ENCODE measurements around the gene UBASH3A. TPM values are rescaled to one million over a fixed set of nuclear protein-coding genes. Genes with fewer than 3 reads are reported as not detected.

UBASH3A gene
- polyA plus RNA-seq, 1 donor (not counting 4 experiments of a cell fraction or from before 2014, with no cell fraction given) = not detected

DNA sequence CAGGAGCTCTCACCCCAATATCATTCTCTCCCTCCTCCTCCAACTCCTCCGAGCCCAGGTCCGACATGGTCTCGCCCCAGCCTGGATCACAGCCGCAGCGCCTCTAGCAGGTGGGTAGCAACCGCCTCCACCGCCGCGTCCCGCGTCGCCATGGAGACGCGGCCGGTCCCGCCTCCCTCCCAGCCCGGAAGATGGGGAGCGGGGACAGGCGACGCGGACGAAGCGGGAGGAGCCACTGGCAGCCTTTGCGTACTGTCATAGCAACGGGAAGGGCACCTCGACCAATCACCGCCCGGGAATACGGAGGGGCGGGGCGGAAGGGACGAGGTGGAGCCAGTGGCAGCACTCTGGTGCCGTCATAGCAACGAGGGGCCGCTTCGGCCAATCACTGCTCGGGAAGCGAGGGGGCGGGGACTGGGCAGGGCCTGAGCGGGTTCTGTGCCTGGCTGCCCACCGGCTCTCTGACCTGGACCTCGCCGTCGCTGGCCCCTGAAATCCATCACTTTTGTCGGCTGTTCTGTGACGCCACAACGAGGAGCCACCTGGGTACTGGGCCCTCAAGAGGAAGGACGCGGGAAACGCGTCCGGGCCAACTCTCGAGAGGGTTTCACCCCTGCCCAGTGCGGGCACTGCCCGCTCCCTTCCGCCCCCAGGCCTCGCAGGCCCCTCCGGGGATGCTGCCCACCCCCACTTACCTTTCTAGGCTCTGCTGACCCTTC lies 92.6 kb downstream of the UBASH3A start, which contains the start of gene RSPH1:
RSPH1 (minus strand) TSS at position 105 of the 719 bp plus-strand sequence; CDS start at position 67, 38 bp downstream.
- no peaks in the 10 kb centered on the region for H3K9me3 ChIP-seq (ENCODE audit: control insufficient read depth, low read depth, low read length)
- no peak for TF ChIP-seq EZH2 (IDR thresholded peaks at IDR 0.05; ENCODE audit: low read length)
- TF ChIP-seq, protein P1, sequence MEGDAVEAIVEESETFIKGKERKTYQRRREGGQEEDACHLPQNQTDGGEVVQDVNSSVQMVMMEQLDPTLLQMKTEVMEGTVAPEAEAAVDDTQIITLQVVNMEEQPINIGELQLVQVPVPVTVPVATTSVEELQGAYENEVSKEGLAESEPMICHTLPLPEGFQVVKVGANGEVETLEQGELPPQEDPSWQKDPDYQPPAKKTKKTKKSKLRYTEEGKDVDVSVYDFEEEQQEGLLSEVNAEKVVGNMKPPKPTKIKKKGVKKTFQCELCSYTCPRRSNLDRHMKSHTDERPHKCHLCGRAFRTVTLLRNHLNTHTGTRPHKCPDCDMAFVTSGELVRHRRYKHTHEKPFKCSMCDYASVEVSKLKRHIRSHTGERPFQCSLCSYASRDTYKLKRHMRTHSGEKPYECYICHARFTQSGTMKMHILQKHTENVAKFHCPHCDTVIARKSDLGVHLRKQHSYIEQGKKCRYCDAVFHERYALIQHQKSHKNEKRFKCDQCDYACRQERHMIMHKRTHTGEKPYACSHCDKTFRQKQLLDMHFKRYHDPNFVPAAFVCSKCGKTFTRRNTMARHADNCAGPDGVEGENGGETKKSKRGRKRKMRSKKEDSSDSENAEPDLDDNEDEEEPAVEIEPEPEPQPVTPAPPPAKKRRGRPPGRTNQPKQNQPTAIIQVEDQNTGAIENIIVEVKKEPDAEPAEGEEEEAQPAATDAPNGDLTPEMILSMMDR (optimal IDR thresholded peaks at IDR 0.05 in 1 of 3, IDR thresholded peaks at IDR 0.05 in 1 of 3, conservative IDR thresholded peaks at IDR 0.05 in 1 of 3; ENCODE audit: extremely low read depth in 1 of 3, insufficient read depth in 2 of 3, low read length in 3 of 3) = peak in 1 of 3 experiments; percentile 17
- H3K4me1 ChIP-seq (ENCODE audit: control insufficient read depth, extremely low read depth, insufficient read depth, low read length) = peaks cover 15% of the 10 kb centered on the region
- FAIRE-seq (peak; percentile 63), DNase-seq (ENCODE audit: low read depth, low spot score) (peak; percentile 83)
- peak within 1 kb of the TSS; percentile 49 to 82 (median 76) for H3K4me3 ChIP-seq (ENCODE audit: control insufficient read depth in 2 of 3, extremely low read depth in 1 of 3, insufficient read depth in 2 of 3, low read depth in 1 of 3, low read length in 3 of 3)
- H4K20me1 ChIP-seq (ENCODE audit: control insufficient read depth, extremely low read depth, insufficient read depth, low read length) = no peaks in the 10 kb centered on the region
- no peaks in the 10 kb centered on the region for H3K36me3 ChIP-seq (ENCODE audit: control insufficient read depth in 2 of 2, extremely low read depth in 1 of 2, insufficient read depth in 2 of 2, low read length in 2 of 2)
- dilution Hi-C loops (cut with MboI; ENCODE audit: extremely low pct_ligation_motif_present, low sequenced_read_pairs) = no loop called here
- H3K4me2 ChIP-seq (ENCODE audit: control insufficient read depth, extremely low read depth, insufficient read depth, low read depth, low read length) = peak within 1 kb of the TSS; percentile 95
- H3K79me2 ChIP-seq (ENCODE audit: control insufficient read depth, insufficient read depth, low read length) = no peaks in the 10 kb centered on the region
- H2AFZ ChIP-seq (ENCODE audit: control insufficient read depth, low read length) = peak within 1 kb of the TSS; percentile 95
- peak within 1 kb of the TSS; percentile 84 for H3K27ac ChIP-seq (ENCODE audit: control insufficient read depth, insufficient read depth, low read length)
- H3K27me3 ChIP-seq (ENCODE audit: control insufficient read depth, extremely low read depth, insufficient read depth, low read length) = no peaks in the 10 kb centered on the region
- H3K9me1 ChIP-seq (ENCODE audit: control insufficient read depth, extremely low read depth, insufficient read depth, low read length) = no peaks in the 10 kb centered on the region
- peak within 1 kb of the TSS; percentile 88 for H3K9ac ChIP-seq (ENCODE audit: control insufficient read depth, extremely low read depth, insufficient read depth, low read length)

DNA sequence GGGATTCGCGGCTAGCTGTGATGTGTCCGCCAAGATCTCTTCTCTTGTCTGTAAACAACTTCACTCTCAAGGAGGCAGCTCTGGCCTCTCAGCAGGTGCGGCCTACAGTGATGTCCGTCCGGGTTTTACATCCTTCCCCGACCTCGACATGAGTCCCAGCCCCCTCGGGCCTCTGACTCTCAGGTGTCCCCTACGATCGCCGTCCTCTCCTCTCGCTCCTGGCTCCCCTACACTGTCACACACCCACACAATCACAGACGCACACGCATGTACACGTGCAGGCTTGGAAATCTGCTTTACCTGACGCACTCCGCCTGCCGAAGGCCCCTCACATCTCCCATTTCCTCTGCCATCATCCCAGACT lies 93.1 kb downstream of the UBASH3A start:
- dilution Hi-C loops (cut with MboI; ENCODE audit: extremely low pct_ligation_motif_present, low sequenced_read_pairs) = no loop called here
- Histone ChIP-seq H3K9ac (ENCODE audit: control insufficient read depth, extremely low read depth, insufficient read depth, low read length) (peak overlapping the region; percentile 88), H3K9me3 (ENCODE audit: control insufficient read depth, low read depth, low read length) (no peaks in the 10 kb centered on the region), H3K79me2 (ENCODE audit: control insufficient read depth, insufficient read depth, low read length) (no peaks in the 10 kb centered on the region), H2AFZ (ENCODE audit: control insufficient read depth, low read length) (peak overlapping the region; percentile 93), H3K36me3 (ENCODE audit: control insufficient read depth in 2 of 2, extremely low read depth in 1 of 2, insufficient read depth in 2 of 2, low read length in 2 of 2) (no peaks in the 10 kb centered on the region), H3K4me2 (ENCODE audit: control insufficient read depth, extremely low read depth, insufficient read depth, low read depth, low read length) (peak overlapping the region; percentile 95), H3K4me3 (ENCODE audit: control insufficient read depth in 2 of 3, extremely low read depth in 1 of 3, insufficient read depth in 2 of 3, low read depth in 1 of 3, low read length in 3 of 3) (peak overlapping the region; percentile 49 to 79 (median 76)), H4K20me1 (ENCODE audit: control insufficient read depth, extremely low read depth, insufficient read depth, low read length) (no peaks in the 10 kb centered on the region), H3K27me3 (ENCODE audit: control insufficient read depth, extremely low read depth, insufficient read depth, low read length) (no peaks in the 10 kb centered on the region), H3K4me1 (ENCODE audit: control insufficient read depth, extremely low read depth, insufficient read depth, low read length) (peaks cover 15% of the 10 kb centered on the region), H3K27ac (ENCODE audit: control insufficient read depth, insufficient read depth, low read length) (peak overlapping the region; percentile 84), H3K9me1 (ENCODE audit: control insufficient read depth, extremely low read depth, insufficient read depth, low read length) (no peaks in the 10 kb centered on the region)
- FAIRE-seq (no peak), DNase-seq (ENCODE audit: low read depth, low spot score) (no peak)
- TF ChIP-seq, protein P1 (optimal IDR thresholded peaks at IDR 0.05 in 1 of 3, IDR thresholded peaks at IDR 0.05 in 1 of 3, conservative IDR thresholded peaks at IDR 0.05 in 1 of 3; ENCODE audit: extremely low read depth in 1 of 3, insufficient read depth in 2 of 3, low read length in 3 of 3) = no peak
- TF ChIP-seq EZH2 (IDR thresholded peaks at IDR 0.05; ENCODE audit: low read length) = no peak

Small RNA genes within 50 kb of the gene (small RNA-seq; reads per million reads assigned to genes)
- gene RNU6-1149P (ENCODE audit: insufficient read length in 3 of 3, low read depth in 3 of 3, low replicate concordance in 1 of 3) = 0 reads per million in 3 experiments

Other genes starting within 250 kb of the UBASH3A start
- gene ABCG1, start 184.8 kb upstream of the UBASH3A start, polyA plus RNA-seq = 3.3 to 3.6 TPM (median 3.5 TPM) in 3 replicates
- gene TFF3, start 88.5 kb upstream of the UBASH3A start, polyA plus RNA-seq = not detected in 3 replicates
- gene TFF2, start 52.9 kb upstream of the UBASH3A start, polyA plus RNA-seq = not detected in 3 replicates
- gene TFF1, start 37.4 kb upstream of the UBASH3A start, polyA plus RNA-seq = not detected in 3 replicates
- gene TMPRSS3, start 7.8 kb upstream of the UBASH3A start, polyA plus RNA-seq = not detected in 3 replicates
- gene RSPH1, start 92.3 kb downstream of the UBASH3A start, polyA plus RNA-seq = 0.50 to 0.84 TPM (median 0.50 TPM) in 3 replicates
- 2.7 to 4.2 TPM (median 4.1 TPM) in 3 replicates for gene SLC37A1, start 110.0 kb downstream of the UBASH3A start, polyA plus RNA-seq
- 0.13 to 0.37 TPM (median 0.22 TPM) in 3 replicates for gene PDE9A, start 249.7 kb downstream of the UBASH3A start, polyA plus RNA-seq